Liver (tissue), 9 donors: ENCODE data around the gene SELENOI. TPM values are rescaled to one million over a fixed set of nuclear protein-coding genes. Genes with fewer than 3 reads are reported as not detected.

Experiments used
- DNase-seq: peaks from one replicate; pipeline ENCODE4 v3.0.0-alpha.2; 2017; ENCODE audit warnings: low spot score
- H3K27ac ChIP-seq, 2 donors: one replicate each; pipeline ENCODE4 v1.7.0; 2013; ENCODE audit warnings: inconsistent platforms in 2 of 2, low read length in 2 of 2, control low read depth in 1 of 2, low read depth in 1 of 2, mild to moderate bottlenecking in 1 of 2
- H3K27me3 ChIP-seq, 4 donors: one replicate each; pipeline versions ENCODE4 v1.6.1 to v1.7.0; 2013; ENCODE audit warnings: low read length in 3 of 4, inconsistent platforms in 1 of 4, mild to moderate bottlenecking in 1 of 4, moderate library complexity in 1 of 4; ENCODE audit not compliant: control insufficient read depth in 4 of 4, insufficient read depth in 4 of 4
- H3K36me3 ChIP-seq, 4 donors: one replicate each; pipeline versions ENCODE4 v1.6.1 to v1.7.0; 2013; ENCODE audit warnings: low read length in 3 of 4, mild to moderate bottlenecking in 3 of 4, low read depth in 1 of 4, moderate library complexity in 1 of 4; ENCODE audit not compliant: control insufficient read depth in 4 of 4, insufficient read depth in 3 of 4
- H3K4me1 ChIP-seq, 4 donors: one replicate each; pipeline versions ENCODE4 v1.6.1 to v1.7.0; 2013; ENCODE audit warnings: low read length in 3 of 4, mild to moderate bottlenecking in 3 of 4, moderate library complexity in 1 of 4; ENCODE audit not compliant: control insufficient read depth in 4 of 4, insufficient read depth in 4 of 4
- H3K4me3 ChIP-seq, 3 donors: one replicate each; pipeline versions ENCODE4 v1.6.1 to v1.7.0; 2013; ENCODE audit warnings: low read length in 3 of 3, control low read depth in 1 of 3, low read depth in 1 of 3, mild to moderate bottlenecking in 1 of 3
- H3K9ac ChIP-seq, 2 donors: one replicate each; pipeline ENCODE4 v1.7.0; 2013; ENCODE audit warnings: low read length in 2 of 2, mild to moderate bottlenecking in 2 of 2, moderate library complexity in 2 of 2, control low read depth in 1 of 2, low read depth in 1 of 2
- H3K9me3 ChIP-seq, 4 donors: one replicate each; pipeline versions ENCODE4 v1.6.1 to v1.7.0; 2013; ENCODE audit warnings: low read length in 3 of 4; ENCODE audit not compliant: control insufficient read depth in 4 of 4
- ATF3 ChIP-seq: IDR thresholded peaks from 2 replicates; pipeline ENCODE4 v1.6.1; 2016; ENCODE audit warnings: antibody characterized with exemption
- EGR1 ChIP-seq, 2 donors: IDR thresholded peaks; 2 replicates each; pipeline ENCODE4 v1.6.1; 2016 to 2018; ENCODE audit warnings: antibody characterized with exemption in 2 of 2, low read depth in 2 of 2
- FOXA1 ChIP-seq: IDR thresholded peaks from 2 replicates; pipeline ENCODE4 v1.6.1; 2016; ENCODE audit warnings: antibody characterized with exemption
- GABPA ChIP-seq, 2 donors: IDR thresholded peaks in 1 of 2; conservative IDR thresholded peaks in 1 of 2; 2 replicates each; pipeline ENCODE4 v1.6.1; 2016; ENCODE audit warnings: antibody characterized with exemption in 2 of 2, mild to moderate bottlenecking in 1 of 2, moderate library complexity in 1 of 2
- HNF4A ChIP-seq, 2 donors: conservative IDR thresholded peaks; 2 replicates each; pipeline ENCODE4 v1.6.1; 2016; ENCODE audit warnings: antibody characterized with exemption in 2 of 2, mild to moderate bottlenecking in 2 of 2
- JUND ChIP-seq, 2 donors: IDR thresholded peaks; 2 replicates each; pipeline ENCODE4 v1.6.1; 2016; ENCODE audit warnings: antibody characterized with exemption in 2 of 2
- NR2F2 ChIP-seq: IDR thresholded peaks from 2 replicates; pipeline ENCODE4 v1.6.1; 2016; ENCODE audit warnings: antibody characterized with exemption
- RXRA ChIP-seq, 2 donors: IDR thresholded peaks; 2 replicates each; pipeline ENCODE4 v1.6.1; 2017 to 2018; ENCODE audit warnings: antibody characterized with exemption in 2 of 2, mild to moderate bottlenecking in 1 of 2
- SP1 ChIP-seq: IDR thresholded peaks from 2 replicates; pipeline ENCODE4 v1.6.1; 2018; ENCODE audit warnings: antibody characterized with exemption, mild to moderate bottlenecking
- TAF1 ChIP-seq: conservative IDR thresholded peaks from 2 replicates; pipeline ENCODE4 v1.6.1; 2016; ENCODE audit warnings: antibody characterized with exemption, mild to moderate bottlenecking
- YY1 ChIP-seq: IDR thresholded peaks from 2 replicates; pipeline ENCODE4 v1.6.1; 2016; ENCODE audit warnings: antibody characterized with exemption, mild to moderate bottlenecking
- WGBS: extraction: QIAGEN DNeasy Blood & Tissue Kit; methylation state at CpG from one replicate; pipeline ENCODE4 v1.1.7; 2013; 5-methylcytosine and 5-hydroxymethylcytosine counted together
- polyA plus RNA-seq, 2 donors: library from polyadenylated mRNA; stranded (reverse) in 1 of 2; unstranded in 1 of 2; fragments of 200-250 nt in 1 of 2; fragments of >200 nt in 1 of 2; fragmentation: Nextera tagmentation in 1 of 2; extraction: Ambion mirVana in 1 of 2; gene quantifications; one replicate each; pipeline versions ENCODE4 v1.2.1 to v1.2.3, GENCODE V29; 2013 to 2015
- total RNA-seq, 2 donors: library from RNA; depleted of rRNA; stranded (reverse); fragments of >200 nt; gene quantifications; one replicate each; pipeline ENCODE4 v1.2.3, GENCODE V29; 2014
- TF ChIP-seq, protein P1 (sequence below): IDR thresholded peaks from 2 replicates; pipeline ENCODE4 v1.6.1; 2016; ENCODE audit warnings: antibody characterized with exemption
- TF ChIP-seq, protein P2 (sequence below): IDR thresholded peaks from 2 replicates; pipeline ENCODE4 v1.6.1; 2016; ENCODE audit warnings: antibody characterized with exemption, mild to moderate bottlenecking
- TF ChIP-seq, protein P3 (sequence below): IDR thresholded peaks from 2 replicates; pipeline ENCODE4 v1.6.1; 2016; ENCODE audit warnings: antibody characterized with exemption
- TF ChIP-seq, protein P4 (sequence below): fragments of 150-350 bp; IDR thresholded peaks from 2 replicates; pipeline ENCODE4 v1.5.1; 2017; ENCODE audit warnings: improper control_type of control experiment, low read depth, low read length; ENCODE audit not compliant: missing input control
- donor health status: healthy.
- donor health status: healthy.
- donor health status: healthy.
- donor health status: healthy.
- donor health status: healthy.

SELENOI gene
- total and polyA plus RNA-seq, 4 donors = 6.2 to 55.9 (median 17.5) TPM

DNA sequence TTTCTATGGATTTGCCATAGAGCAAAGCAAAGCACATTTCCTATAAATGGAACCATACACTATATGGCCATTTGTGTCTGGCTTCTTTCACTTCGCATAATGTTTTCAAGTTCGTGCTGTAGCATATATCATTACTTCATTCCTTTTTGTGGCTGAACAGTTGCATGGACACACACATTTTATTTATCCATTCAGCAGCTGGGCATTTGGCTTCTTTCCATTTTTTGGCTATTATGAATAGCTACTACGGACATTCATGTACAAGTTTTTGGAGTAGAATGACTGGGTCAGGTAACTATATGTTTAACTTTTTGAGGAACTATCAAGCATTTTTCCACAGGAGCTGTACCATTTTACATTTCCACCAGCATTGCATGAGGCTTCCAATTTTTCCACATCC is 10.7 kb upstream of the SELENOI start:
- H3K9ac ChIP-seq = no peak overlapping the region
- no peaks in the 10 kb centered on the region for H3K4me1 ChIP-seq
- no peaks in the 10 kb centered on the region for H3K27me3 ChIP-seq
- no peaks in the 10 kb centered on the region for H3K9me3 ChIP-seq
- no peak for DNase-seq
- H3K4me3 ChIP-seq = no peak overlapping the region
- TF ChIP-seq RXRA (IDR thresholded peaks at IDR 0.05) (no peak), ATF3 (no peak)
- TF ChIP-seq, protein P1, sequence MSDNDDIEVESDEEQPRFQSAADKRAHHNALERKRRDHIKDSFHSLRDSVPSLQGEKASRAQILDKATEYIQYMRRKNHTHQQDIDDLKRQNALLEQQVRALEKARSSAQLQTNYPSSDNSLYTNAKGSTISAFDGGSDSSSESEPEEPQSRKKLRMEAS = no peak
- H3K36me3 ChIP-seq = no peaks in the 10 kb centered on the region
- H3K27ac ChIP-seq = no peak overlapping the region
- WGBS = 78% methylated on average over 3 of the region's 3 CpGs

- Histone ChIP-seq H3K4me3 (no peak overlapping the region), H3K36me3 (no peaks in the 10 kb centered on the region), H3K9me3 (no peaks in the 10 kb centered on the region), H3K27ac (no peak overlapping the region), H3K4me1 (no peaks in the 10 kb centered on the region), H3K9ac (no peak overlapping the region), H3K27me3 (no peaks in the 10 kb centered on the region)
- no peak for TF ChIP-seq YY1
- TF ChIP-seq, protein P2, sequence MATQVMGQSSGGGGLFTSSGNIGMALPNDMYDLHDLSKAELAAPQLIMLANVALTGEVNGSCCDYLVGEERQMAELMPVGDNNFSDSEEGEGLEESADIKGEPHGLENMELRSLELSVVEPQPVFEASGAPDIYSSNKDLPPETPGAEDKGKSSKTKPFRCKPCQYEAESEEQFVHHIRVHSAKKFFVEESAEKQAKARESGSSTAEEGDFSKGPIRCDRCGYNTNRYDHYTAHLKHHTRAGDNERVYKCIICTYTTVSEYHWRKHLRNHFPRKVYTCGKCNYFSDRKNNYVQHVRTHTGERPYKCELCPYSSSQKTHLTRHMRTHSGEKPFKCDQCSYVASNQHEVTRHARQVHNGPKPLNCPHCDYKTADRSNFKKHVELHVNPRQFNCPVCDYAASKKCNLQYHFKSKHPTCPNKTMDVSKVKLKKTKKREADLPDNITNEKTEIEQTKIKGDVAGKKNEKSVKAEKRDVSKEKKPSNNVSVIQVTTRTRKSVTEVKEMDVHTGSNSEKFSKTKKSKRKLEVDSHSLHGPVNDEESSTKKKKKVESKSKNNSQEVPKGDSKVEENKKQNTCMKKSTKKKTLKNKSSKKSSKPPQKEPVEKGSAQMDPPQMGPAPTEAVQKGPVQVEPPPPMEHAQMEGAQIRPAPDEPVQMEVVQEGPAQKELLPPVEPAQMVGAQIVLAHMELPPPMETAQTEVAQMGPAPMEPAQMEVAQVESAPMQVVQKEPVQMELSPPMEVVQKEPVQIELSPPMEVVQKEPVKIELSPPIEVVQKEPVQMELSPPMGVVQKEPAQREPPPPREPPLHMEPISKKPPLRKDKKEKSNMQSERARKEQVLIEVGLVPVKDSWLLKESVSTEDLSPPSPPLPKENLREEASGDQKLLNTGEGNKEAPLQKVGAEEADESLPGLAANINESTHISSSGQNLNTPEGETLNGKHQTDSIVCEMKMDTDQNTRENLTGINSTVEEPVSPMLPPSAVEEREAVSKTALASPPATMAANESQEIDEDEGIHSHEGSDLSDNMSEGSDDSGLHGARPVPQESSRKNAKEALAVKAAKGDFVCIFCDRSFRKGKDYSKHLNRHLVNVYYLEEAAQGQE = no peak
- no peak for TF ChIP-seq HNF4A (conservative IDR thresholded peaks at IDR 0.05)
- TF ChIP-seq SP1 = no peak
- WGBS = 93% methylated on average over 2 of the region's 2 CpGs
- DNase-seq = no peak
Measured at GRCh38 chr2:26336719-26337118, 9.2 kb upstream of the SELENOI start.

DNA sequence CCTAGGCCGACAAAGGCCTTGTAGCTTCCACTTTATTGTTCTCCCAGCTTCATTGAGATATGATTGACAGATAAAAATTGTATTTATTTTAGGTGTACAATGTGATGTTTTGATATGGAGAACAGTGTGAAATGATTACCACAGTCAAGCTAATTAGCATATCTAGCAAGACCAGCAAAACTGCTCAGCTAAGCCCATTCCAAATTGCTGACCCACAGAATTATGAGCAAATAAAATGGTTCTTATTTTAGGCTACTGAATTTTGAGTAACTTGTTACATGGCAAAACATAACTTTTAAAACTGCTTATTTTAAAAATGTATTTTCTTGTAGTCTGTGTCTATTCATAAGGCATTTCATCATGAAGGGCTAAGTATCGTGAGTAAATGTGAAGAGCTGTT is 8.6 kb upstream of the SELENOI start:
- Histone ChIP-seq H3K4me1 (no peaks in the 10 kb centered on the region), H3K36me3 (no peaks in the 10 kb centered on the region), H3K27ac (no peak overlapping the region), H3K27me3 (no peaks in the 10 kb centered on the region), H3K9me3 (no peaks in the 10 kb centered on the region), H3K4me3 (no peak overlapping the region), H3K9ac (no peak overlapping the region)
- 97% methylated on average over 2 of the region's 2 CpGs for WGBS
- no peak for DNase-seq
- TF ChIP-seq, protein P1 = no peak
- no peak for TF ChIP-seq GABPA (IDR thresholded peaks at IDR 0.05 in 1 of 2, conservative IDR thresholded peaks at IDR 0.05 in 1 of 2)
- TF ChIP-seq, protein P2 = no peak
- TF ChIP-seq SP1 = no peak
- TF ChIP-seq, protein P3, sequence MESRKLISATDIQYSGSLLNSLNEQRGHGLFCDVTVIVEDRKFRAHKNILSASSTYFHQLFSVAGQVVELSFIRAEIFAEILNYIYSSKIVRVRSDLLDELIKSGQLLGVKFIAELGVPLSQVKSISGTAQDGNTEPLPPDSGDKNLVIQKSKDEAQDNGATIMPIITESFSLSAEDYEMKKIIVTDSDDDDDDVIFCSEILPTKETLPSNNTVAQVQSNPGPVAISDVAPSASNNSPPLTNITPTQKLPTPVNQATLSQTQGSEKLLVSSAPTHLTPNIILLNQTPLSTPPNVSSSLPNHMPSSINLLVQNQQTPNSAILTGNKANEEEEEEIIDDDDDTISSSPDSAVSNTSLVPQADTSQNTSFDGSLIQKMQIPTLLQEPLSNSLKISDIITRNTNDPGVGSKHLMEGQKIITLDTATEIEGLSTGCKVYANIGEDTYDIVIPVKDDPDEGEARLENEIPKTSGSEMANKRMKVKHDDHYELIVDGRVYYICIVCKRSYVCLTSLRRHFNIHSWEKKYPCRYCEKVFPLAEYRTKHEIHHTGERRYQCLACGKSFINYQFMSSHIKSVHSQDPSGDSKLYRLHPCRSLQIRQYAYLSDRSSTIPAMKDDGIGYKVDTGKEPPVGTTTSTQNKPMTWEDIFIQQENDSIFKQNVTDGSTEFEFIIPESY = no peak
- no peak for TF ChIP-seq JUND (IDR thresholded peaks at IDR 0.05)
- no peak for TF ChIP-seq HNF4A (conservative IDR thresholded peaks at IDR 0.05)
- no peak for TF ChIP-seq EGR1 (IDR thresholded peaks at IDR 0.05; ENCODE audit: low read depth in 2 of 2)
- no peak for TF ChIP-seq FOXA1
- TF ChIP-seq TAF1 = no peak
- TF ChIP-seq ATF3 = no peak
- TF ChIP-seq, protein P4, sequence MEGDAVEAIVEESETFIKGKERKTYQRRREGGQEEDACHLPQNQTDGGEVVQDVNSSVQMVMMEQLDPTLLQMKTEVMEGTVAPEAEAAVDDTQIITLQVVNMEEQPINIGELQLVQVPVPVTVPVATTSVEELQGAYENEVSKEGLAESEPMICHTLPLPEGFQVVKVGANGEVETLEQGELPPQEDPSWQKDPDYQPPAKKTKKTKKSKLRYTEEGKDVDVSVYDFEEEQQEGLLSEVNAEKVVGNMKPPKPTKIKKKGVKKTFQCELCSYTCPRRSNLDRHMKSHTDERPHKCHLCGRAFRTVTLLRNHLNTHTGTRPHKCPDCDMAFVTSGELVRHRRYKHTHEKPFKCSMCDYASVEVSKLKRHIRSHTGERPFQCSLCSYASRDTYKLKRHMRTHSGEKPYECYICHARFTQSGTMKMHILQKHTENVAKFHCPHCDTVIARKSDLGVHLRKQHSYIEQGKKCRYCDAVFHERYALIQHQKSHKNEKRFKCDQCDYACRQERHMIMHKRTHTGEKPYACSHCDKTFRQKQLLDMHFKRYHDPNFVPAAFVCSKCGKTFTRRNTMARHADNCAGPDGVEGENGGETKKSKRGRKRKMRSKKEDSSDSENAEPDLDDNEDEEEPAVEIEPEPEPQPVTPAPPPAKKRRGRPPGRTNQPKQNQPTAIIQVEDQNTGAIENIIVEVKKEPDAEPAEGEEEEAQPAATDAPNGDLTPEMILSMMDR = no peak
- TF ChIP-seq NR2F2 = no peak
- TF ChIP-seq YY1 = no peak
- no peak for TF ChIP-seq RXRA (IDR thresholded peaks at IDR 0.05)
